ENCODE measurements around the gene HIGD2B. TPM values are rescaled to one million over a fixed set of nuclear protein-coding genes. Genes with fewer than 3 reads are reported as not detected.
"Not testable (repeated sequence)": the region's sequence is repeated elsewhere in the genome, so short reads cannot be mapped to it uniquely, and the experiment has no call there.

Gene HIGD2B
- total and polyA plus RNA-seq, 5 donors from 2014 or later: 0.16 TPM; not detected in 4

- Histone ChIP-seq H3K27me3 (ENCODE audit: control insufficient read depth, insufficient read depth, low read length) (peaks cover 6% of the 10 kb centered on the region), H3K4me3 (ENCODE audit: low read depth, low read length) (no peak overlapping the region), H3K36me3 (ENCODE audit: control insufficient read depth, insufficient read depth, low read length) (no peaks in the 10 kb centered on the region), H3K27ac (ENCODE audit: insufficient read depth, low read length, poor library complexity, severe bottlenecking) (no peak overlapping the region), H3K4me1 (ENCODE audit: control insufficient read depth, insufficient read depth, low read length, poor library complexity, severe bottlenecking) (peaks cover 4% of the 10 kb centered on the region), H3K9me3 (ENCODE audit: control insufficient read depth in 2 of 2, low read length in 2 of 2) (no peaks in the 10 kb centered on the region)
- Mint-ChIP-seq H3K27me3 (peaks cover 27% of the 10 kb centered on the region), H3K9me3 (no peaks in the 10 kb centered on the region), H3K4me3 (no peak overlapping the region), H3K36me3 (no peaks in the 10 kb centered on the region), H3K27ac (peak overlapping the region in 1 of 3 donors; percentile 12), H3K4me1 (peaks cover 0 to 7% (median 2%) of the 10 kb centered on the region in 4 donors)
- DNase-seq (no peak), ATAC-seq (ENCODE audit: low read depth in 2 of 2) (no peak)
Measured at GRCh38 chr15:72671525-72671924, 14.5 kb downstream of the HIGD2B start.

GRCh38 chr15:72670656-72671352 is 15.2 kb downstream of the HIGD2B start:
- ATAC-seq (ENCODE audit: low read depth in 2 of 2) (peak; percentile 90 to 91), DNase-seq (peak; percentile 56 to 71 (median 67))
- not testable (repeated sequence) for H3K27me3 ChIP-seq (ENCODE audit: control insufficient read depth, insufficient read depth, low read length); H3K36me3 Mint-ChIP-seq; H3K4me3 ChIP-seq (ENCODE audit: low read depth, low read length); H3K36me3 ChIP-seq (ENCODE audit: control insufficient read depth, insufficient read depth, low read length); H3K27ac ChIP-seq (ENCODE audit: insufficient read depth, low read length, poor library complexity, severe bottlenecking); H3K4me1 ChIP-seq (ENCODE audit: control insufficient read depth, insufficient read depth, low read length, poor library complexity, severe bottlenecking); H3K9me3 Mint-ChIP-seq; H3K9me3 ChIP-seq (ENCODE audit: control insufficient read depth in 2 of 2, low read length in 2 of 2); H3K4me1 Mint-ChIP-seq
- Mint-ChIP-seq H3K27me3 (peaks cover 25% of the 10 kb centered on the region), H3K4me3 (peak overlapping the region in 3 of 4 donors; percentile 70 to 90 (median 85)), H3K27ac (peak overlapping the region in 2 of 3 donors; percentile 75)

- H3K36me3 Mint-ChIP-seq; ATAC-seq (ENCODE audit: low read depth in 2 of 2); H3K4me1 Mint-ChIP-seq: not testable (repeated sequence)
Measured at GRCh38 chr15:72669803-72670202, 16.2 kb downstream of the HIGD2B start.

GRCh38 chr15:72665706-72666105 is 20.3 kb downstream of the HIGD2B start:
- not testable (repeated sequence) for H3K27ac ChIP-seq (ENCODE audit: insufficient read depth, low read length, poor library complexity, severe bottlenecking); H3K27ac Mint-ChIP-seq; H3K27me3 ChIP-seq (ENCODE audit: control insufficient read depth, insufficient read depth, low read length); H3K27me3 Mint-ChIP-seq; DNase-seq; H3K4me1 ChIP-seq (ENCODE audit: control insufficient read depth, insufficient read depth, low read length, poor library complexity, severe bottlenecking); H3K9me3 ChIP-seq (ENCODE audit: control insufficient read depth in 2 of 2, low read length in 2 of 2); H3K4me1 Mint-ChIP-seq; H3K4me3 ChIP-seq (ENCODE audit: low read depth, low read length); H3K36me3 Mint-ChIP-seq; H3K4me3 Mint-ChIP-seq; H3K9me3 Mint-ChIP-seq; H3K36me3 ChIP-seq (ENCODE audit: control insufficient read depth, insufficient read depth, low read length); ATAC-seq (ENCODE audit: low read depth in 2 of 2)

More at GRCh38 chr15:72669803-72670202, 16.2 kb downstream of the HIGD2B start:
- not testable (repeated sequence) for H3K9me3 ChIP-seq (ENCODE audit: control insufficient read depth in 2 of 2, low read length in 2 of 2); H3K27ac ChIP-seq (ENCODE audit: insufficient read depth, low read length, poor library complexity, severe bottlenecking); DNase-seq; H3K36me3 ChIP-seq (ENCODE audit: control insufficient read depth, insufficient read depth, low read length); H3K4me3 Mint-ChIP-seq; H3K4me3 ChIP-seq (ENCODE audit: low read depth, low read length); H3K27me3 ChIP-seq (ENCODE audit: control insufficient read depth, insufficient read depth, low read length); H3K9me3 Mint-ChIP-seq; H3K4me1 ChIP-seq (ENCODE audit: control insufficient read depth, insufficient read depth, low read length, poor library complexity, severe bottlenecking); H3K27ac Mint-ChIP-seq
- peaks cover 25% of the 10 kb centered on the region for H3K27me3 Mint-ChIP-seq

- H3K4me3 Mint-ChIP-seq; ATAC-seq (ENCODE audit: low read depth in 2 of 2); H3K36me3 Mint-ChIP-seq; H3K27me3 ChIP-seq (ENCODE audit: control insufficient read depth, insufficient read depth, low read length); H3K4me1 Mint-ChIP-seq; H3K4me1 ChIP-seq (ENCODE audit: control insufficient read depth, insufficient read depth, low read length, poor library complexity, severe bottlenecking); H3K4me3 ChIP-seq (ENCODE audit: low read depth, low read length); H3K9me3 Mint-ChIP-seq; H3K9me3 ChIP-seq (ENCODE audit: control insufficient read depth in 2 of 2, low read length in 2 of 2); H3K27me3 Mint-ChIP-seq; H3K27ac ChIP-seq (ENCODE audit: insufficient read depth, low read length, poor library complexity, severe bottlenecking); H3K36me3 ChIP-seq (ENCODE audit: control insufficient read depth, insufficient read depth, low read length); H3K27ac Mint-ChIP-seq; DNase-seq: not testable (repeated sequence)
Measured at GRCh38 chr15:72663931-72664330, 22.1 kb downstream of the HIGD2B start.

- H3K4me1 Mint-ChIP-seq; ATAC-seq (ENCODE audit: low read depth in 2 of 2); DNase-seq; H3K36me3 ChIP-seq (ENCODE audit: control insufficient read depth, insufficient read depth, low read length); H3K9me3 Mint-ChIP-seq; H3K4me3 Mint-ChIP-seq; H3K36me3 Mint-ChIP-seq; H3K27ac ChIP-seq (ENCODE audit: insufficient read depth, low read length, poor library complexity, severe bottlenecking); H3K9me3 ChIP-seq (ENCODE audit: control insufficient read depth in 2 of 2, low read length in 2 of 2); H3K27me3 ChIP-seq (ENCODE audit: control insufficient read depth, insufficient read depth, low read length); H3K4me3 ChIP-seq (ENCODE audit: low read depth, low read length); H3K27ac Mint-ChIP-seq; H3K27me3 Mint-ChIP-seq; H3K4me1 ChIP-seq (ENCODE audit: control insufficient read depth, insufficient read depth, low read length, poor library complexity, severe bottlenecking): not testable (repeated sequence)
Measured at GRCh38 chr15:72661081-72661480, 24.9 kb downstream of the HIGD2B start.

- H3K4me3 Mint-ChIP-seq; DNase-seq; ATAC-seq (ENCODE audit: low read depth in 2 of 2); H3K27me3 Mint-ChIP-seq; H3K27me3 ChIP-seq (ENCODE audit: control insufficient read depth, insufficient read depth, low read length); H3K9me3 Mint-ChIP-seq; H3K27ac ChIP-seq (ENCODE audit: insufficient read depth, low read length, poor library complexity, severe bottlenecking); H3K27ac Mint-ChIP-seq; H3K9me3 ChIP-seq (ENCODE audit: control insufficient read depth in 2 of 2, low read length in 2 of 2); H3K36me3 ChIP-seq (ENCODE audit: control insufficient read depth, insufficient read depth, low read length); H3K36me3 Mint-ChIP-seq; H3K4me1 ChIP-seq (ENCODE audit: control insufficient read depth, insufficient read depth, low read length, poor library complexity, severe bottlenecking); H3K4me1 Mint-ChIP-seq; H3K4me3 ChIP-seq (ENCODE audit: low read depth, low read length): not testable (repeated sequence)
Measured at GRCh38 chr15:72656014-72656413, 30.0 kb downstream of the HIGD2B start.

- H3K27ac ChIP-seq (ENCODE audit: insufficient read depth, low read length, poor library complexity, severe bottlenecking); H3K4me3 ChIP-seq (ENCODE audit: low read depth, low read length); H3K36me3 ChIP-seq (ENCODE audit: control insufficient read depth, insufficient read depth, low read length); H3K9me3 ChIP-seq (ENCODE audit: control insufficient read depth in 2 of 2, low read length in 2 of 2); H3K9me3 Mint-ChIP-seq; H3K4me1 Mint-ChIP-seq; H3K36me3 Mint-ChIP-seq; H3K27me3 Mint-ChIP-seq; ATAC-seq (ENCODE audit: low read depth in 2 of 2); H3K27ac Mint-ChIP-seq; H3K4me3 Mint-ChIP-seq; H3K4me1 ChIP-seq (ENCODE audit: control insufficient read depth, insufficient read depth, low read length, poor library complexity, severe bottlenecking); H3K27me3 ChIP-seq (ENCODE audit: control insufficient read depth, insufficient read depth, low read length); DNase-seq: not testable (repeated sequence)
Measured at GRCh38 chr15:72654397-72654796, 31.6 kb downstream of the HIGD2B start, which contains the start of gene GOLGA6B. TSS of gene GOLGA6B (plus strand) at chr15:72654697. CDS start at chr15:72654738, 41 bp downstream.
